NCI-H748 (cell line): ENCODE results near the gene DNAH9.

Source experiments
- DNase-seq: peaks from one replicate; lab custom pipeline; 2025; ENCODE audit not compliant: unreplicated experiment; lab: John Stamatoyannopoulos, UW

DNAH9 gene

DNA sequence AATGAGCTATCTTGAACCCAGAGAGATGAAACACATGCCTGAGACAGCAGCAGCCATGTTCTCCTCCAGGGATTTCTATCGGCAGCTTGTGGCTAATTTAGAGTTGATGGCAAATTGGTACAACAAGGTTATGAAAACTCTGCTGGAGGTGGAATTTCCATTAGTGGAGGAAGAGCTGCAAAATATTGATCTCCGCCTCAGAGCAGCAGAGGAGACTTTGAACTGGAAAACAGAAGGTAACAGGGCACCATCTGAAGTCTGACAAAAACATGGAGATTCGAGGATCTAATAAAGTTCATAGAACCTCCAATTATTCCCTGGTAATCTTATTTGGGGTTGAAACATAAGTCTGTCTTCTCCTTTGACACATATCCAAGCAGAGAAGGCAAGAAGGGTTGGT lies 52.8 kb downstream of the DNAH9 start:
- DNase-seq = no peak

GRCh38 chr17:11668618-11669017 lies 70.3 kb downstream of the DNAH9 start:
- no peak for DNase-seq

- no peak for DNase-seq
These were observed 72.9 kb downstream of the DNAH9 start for GRCh38 chr17:11671126-11671525.

DNA sequence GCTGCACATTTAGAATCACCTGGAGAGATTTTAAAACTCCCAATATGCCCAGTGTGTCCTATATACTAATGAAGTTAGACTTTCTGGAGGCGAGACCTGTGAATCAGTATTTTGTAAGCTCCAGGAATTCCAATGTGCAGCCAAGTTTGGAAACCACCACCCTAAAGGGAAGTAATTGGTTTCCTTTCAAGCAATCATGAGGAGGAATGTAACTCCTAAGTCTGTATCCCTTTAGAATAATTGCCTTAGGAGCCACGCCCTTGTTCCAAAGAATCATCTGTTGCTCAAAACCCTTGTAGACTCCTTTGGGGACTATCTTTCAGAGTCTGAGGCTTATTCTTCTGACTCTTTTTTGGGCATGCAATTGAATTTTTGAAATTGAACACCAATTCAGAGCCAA lies 84.4 kb downstream of the DNAH9 start:
- no peak for DNase-seq

GRCh38 chr17:11690681-11691080 lies 92.4 kb downstream of the DNAH9 start:
- DNase-seq = no peak

DNA sequence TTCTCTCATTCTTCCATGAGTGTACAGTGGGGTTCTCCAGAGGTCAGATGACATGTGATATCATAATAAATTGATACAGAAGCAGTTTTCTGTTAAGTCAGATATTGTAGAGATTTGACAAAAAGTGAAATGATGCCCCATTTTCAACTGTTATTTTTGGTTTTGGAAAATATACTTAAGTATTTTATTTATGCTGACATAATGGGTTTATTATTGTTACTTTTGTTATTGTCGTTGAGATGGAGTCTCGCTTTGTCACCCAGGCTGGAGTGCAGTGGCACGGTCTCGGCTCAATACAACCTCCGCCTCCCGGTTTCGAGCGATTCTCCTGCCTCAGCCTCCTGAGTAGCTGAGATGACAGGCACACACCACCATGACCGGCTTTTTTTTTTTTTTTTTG lies 94.4 kb downstream of the DNAH9 start:
- DNase-seq = no peak

- DNase-seq = no peak
These were observed 95.0 kb downstream of the DNAH9 start for GRCh38 chr17:11693284-11693683.

DNA sequence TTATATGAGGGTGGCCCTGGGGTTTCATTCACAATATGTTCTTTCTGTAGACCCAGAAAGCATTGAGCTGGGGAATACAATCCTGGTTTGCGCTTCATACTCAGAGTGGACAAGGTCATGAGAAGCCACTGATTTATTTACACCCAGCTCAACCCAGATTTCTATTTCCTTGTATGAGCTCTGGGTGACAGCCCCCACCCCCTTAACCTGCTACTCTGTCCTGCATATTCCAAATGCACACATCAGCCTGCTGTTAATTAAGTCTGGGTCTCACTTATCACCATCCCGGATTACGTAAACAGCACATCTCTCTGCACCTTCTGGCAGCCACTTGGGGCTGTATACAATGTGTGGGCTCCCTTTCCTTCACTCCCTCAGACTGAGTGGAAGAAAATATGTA lies 102.4 kb downstream of the DNAH9 start:
- DNase-seq = no peak

GRCh38 chr17:11701911-11702310 lies 103.6 kb downstream of the DNAH9 start:
- no peak for DNase-seq

- no peak for DNase-seq
These were observed 105.8 kb downstream of the DNAH9 start for GRCh38 chr17:11704041-11704440.

DNA sequence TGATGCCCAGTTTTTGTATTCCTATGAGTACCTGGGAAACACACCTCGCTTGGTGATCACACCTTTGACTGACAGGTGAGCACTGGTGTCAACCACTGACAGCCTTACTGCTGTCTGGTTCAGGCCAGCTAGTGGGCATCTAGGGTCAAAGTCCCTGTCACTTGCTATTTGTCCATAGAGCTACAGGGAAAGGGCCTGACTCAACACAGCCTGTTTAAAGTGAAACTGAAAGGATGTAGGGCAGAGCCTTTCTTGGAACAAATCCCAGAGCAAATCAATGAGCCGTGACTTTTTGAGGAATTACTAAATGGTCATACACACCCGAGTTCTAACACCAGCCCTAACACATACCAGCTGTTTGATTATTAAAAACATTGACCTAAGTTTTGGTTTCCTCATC lies 106.8 kb downstream of the DNAH9 start:
- no peak for DNase-seq

DNA sequence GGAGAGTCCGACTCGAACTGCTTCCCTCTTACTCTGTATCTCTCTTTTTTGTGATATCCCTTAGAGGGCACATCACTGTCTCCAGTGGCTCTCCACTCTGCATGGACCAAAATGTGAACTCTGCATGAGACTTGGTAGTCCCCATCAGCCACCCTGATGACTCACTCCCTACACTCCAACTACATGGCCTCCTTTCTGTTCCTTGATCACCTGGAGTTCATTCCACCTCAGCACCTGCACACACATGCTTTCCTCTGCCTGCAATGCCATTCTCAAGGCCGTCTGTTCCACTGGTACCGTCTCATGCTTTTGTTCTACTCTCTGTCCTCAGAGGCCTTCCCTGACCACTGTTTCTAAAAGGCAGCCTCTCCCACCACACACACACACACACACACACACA lies 109.3 kb downstream of the DNAH9 start:
- no peak for DNase-seq

GRCh38 chr17:11712456-11712855 lies 114.2 kb downstream of the DNAH9 start:
- DNase-seq = no peak

GRCh38 chr17:11719203-11719602 lies 120.9 kb downstream of the DNAH9 start:
- DNase-seq = no peak

DNA sequence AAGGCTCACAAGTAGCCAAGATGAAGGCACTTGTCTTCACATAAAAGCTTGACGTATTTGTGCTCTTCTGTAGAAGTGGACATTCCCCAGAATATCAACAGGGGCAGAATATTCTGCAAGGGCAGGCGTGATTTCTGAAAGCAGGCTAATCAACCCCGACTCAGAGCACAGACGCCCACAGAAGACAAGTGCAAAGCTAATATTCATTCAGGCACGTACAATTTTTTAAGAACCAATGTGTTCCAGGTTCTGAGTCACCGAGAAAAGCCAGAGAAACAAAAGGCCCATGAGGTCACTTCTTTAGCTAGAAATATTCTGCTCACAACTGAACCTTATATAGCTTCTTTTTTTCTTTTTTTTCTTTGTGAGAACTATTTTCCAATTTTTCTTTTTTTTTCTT lies 121.6 kb downstream of the DNAH9 start:
- DNase-seq = no peak

- DNase-seq = no peak
These were observed 122.5 kb downstream of the DNAH9 start for GRCh38 chr17:11720816-11721215.

DNA sequence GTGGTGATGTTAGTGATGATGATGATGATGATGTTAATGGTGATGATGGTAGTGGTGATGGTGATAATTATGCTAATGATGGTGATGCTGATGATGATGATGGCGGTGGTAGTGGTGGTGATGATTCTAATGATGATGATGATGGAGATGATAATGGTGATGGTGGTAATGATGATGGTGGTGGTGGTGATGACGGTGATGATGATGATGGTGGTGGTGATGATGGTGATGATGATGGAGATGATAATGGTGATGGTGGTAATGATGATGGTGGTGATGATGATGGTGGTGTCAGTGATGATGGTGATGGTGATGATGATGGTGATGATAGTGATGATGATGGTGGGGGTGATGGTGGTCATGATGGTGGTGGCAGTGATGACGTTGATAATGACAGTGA lies 132.5 kb downstream of the DNAH9 start:
- no peak for DNase-seq

DNA sequence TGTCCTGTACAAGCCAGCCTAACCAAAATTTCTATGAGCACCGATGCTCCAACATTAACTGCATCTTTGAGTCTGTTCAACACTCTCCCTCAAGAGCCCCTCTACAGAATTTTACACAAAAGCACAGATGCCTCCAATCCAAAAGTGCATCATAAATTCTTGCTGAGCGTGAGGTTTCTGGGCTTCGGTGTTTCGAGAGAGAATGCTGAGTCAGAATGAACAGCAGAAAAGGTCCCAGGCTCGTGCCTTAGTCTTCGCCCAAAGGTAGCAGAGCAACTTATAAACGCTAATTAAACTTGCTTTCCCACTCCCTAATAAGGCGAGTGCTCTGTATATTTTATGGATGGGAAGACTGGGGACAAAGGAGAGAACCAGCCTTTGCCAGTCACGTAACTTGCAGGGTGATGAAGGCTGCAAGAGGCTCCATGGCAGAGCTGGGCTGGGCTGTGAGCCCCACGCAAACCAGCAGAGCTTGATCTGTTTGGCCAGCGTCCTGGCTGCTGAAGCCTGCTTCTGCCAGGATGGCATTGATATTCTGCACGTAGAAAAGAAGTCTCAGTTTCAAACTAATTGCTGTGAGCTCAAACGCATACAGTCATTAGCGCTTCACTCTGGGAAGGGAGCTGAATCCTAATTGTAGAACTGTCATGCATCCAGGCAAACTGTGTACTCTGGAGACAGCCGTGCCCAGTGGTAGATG lies 138.5 kb downstream of the DNAH9 start:
- DNase-seq = no peak

- DNase-seq = no peak
These were observed 139.0 kb downstream of the DNAH9 start for GRCh38 chr17:11737313-11737679.

DNA sequence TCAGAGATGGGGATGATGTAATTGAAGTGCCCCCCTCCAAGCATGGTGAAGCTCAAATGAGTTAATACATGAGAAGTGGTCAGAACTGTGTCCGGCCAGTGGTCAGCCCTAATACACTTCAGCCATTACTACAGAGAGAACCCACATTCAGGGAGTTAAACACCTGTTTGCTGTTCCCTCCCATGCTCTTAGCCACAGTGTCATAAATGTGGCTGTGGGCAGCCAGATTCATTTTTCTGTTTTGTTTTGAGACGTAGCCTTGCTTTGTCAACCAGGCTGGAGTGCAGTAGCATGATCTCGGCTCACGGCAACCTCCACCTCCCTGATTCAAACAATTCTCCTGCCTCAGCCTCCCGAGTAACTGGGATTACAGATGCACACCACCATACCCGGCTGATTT lies 139.9 kb downstream of the DNAH9 start:
- no peak for DNase-seq

GRCh38 chr17:11739351-11739750 lies 141.1 kb downstream of the DNAH9 start:
- DNase-seq = no peak

- DNase-seq = no peak
These were observed 141.6 kb downstream of the DNAH9 start for GRCh38 chr17:11739848-11740247.

DNA sequence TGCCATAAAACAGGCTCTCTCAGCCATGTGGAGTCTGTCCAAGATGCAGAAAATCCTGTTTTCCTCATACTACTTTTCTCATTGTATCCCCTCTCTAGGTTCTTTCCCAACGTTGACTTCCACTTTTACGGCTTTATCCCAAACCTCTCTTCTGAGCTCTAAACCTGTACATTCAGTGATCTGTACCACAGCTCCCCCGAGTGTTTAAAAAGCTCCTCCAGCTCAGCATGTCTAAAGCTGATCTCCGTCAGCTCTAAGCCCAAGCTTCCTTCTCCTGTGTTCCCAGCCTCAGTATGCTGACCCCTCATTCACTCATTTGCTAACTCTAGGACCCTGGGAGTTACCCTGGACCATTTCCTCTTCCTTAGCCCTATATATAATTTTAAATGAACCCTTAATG lies 144.6 kb downstream of the DNAH9 start:
- DNase-seq = no peak

DNA sequence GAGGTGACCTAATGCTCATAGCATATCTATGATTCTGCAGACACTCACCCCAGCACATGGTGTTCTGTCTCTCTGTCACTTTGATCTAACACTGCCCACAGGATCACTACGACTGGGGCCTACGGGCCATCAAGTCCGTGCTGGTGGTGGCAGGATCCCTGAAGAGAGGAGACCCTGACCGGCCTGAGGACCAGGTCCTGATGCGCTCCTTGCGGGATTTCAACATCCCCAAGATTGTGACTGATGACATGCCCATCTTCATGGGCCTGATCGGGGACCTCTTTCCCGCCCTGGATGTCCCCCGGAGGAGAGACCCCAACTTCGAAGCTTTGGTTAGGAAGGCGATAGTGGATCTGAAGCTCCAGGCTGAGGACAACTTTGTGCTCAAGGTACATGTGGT lies 146.4 kb downstream of the DNAH9 start:
- no peak for DNase-seq
